NCI-H1105 treated with DMSO at 0.1 percent for 48 hours (cell line): ENCODE data around the gene APBB2.

Experiments
- DNase-seq: peaks from one replicate; lab custom pipeline; 2025; lab: John Stamatoyannopoulos, UW

Gene APBB2

DNA sequence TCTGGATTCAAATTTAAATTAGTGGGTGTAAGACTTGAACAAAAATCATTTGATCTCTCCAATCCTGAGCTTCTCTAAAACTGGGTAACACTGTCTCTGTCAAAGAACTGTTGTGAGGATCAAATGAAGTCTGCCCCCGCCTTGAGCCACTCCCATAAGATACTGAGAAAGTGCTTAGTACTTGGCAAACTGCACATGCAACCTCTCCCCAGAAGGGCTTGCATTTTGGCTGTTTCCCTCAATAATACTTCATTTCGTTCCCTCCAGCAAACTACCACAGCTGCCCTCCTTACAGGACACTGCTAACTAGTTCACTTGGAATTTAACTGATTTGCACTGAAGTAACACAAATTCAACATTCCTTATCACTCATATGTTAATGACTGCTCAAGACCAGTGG is 79.8 kb downstream of the APBB2 start:
- no peak for DNase-seq

DNA sequence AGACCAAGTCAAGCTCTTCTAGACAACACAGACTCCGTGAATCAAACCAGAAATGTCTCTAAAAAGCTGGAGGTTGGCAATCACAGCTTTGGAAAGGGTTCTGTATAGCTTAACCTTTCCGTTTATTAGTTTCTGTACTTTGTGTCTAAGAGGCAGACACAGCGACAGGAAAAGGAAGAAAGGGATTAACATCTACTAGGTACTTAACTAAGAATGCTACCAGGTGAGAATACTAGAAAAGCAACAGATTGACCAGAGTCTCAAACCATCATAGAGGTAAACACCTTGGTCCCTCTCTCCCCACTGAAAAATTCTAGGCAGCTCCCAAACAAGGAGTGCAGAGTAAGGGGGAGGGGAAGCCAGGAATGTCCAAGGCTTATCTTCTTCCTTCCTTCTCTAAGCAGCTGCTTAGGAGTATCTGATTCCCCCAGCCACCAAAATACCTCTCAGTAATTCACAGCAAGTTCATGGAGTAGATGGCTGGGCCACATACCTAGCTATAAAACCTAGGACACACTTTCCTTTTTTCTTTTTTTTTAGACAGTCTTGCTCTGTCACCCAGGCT is 80.8 kb downstream of the APBB2 start:
- DNase-seq: no peak

DNA sequence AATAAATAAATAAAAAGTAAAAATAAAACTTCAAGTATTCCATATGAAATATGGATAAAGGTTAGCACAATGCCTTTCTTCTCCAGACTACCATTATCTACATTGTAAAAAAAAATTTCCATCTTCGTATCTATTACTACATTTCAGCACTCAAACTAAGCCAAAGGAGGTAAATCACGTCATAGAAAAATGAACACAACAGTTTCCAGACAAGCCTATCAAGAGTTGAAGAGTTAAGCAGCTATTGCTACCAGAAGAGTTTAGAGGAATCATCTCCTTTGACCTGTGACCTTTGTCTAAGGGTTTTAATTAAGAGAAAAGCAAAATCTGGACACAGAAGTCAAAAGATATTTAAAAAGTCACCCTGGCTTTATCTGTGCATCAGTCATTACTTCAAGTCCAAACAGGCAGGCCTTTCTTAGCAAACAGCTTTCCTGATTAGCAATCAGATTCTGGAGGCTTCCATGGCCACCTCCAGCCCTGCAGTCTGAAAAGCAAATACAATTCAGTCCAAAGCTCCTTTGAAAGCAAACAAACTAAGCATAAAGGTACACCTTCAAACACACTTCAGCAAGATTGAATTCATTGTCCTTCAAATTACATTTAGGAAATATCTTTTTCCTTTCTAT is 82.2 kb downstream of the APBB2 start:
- DNase-seq: no peak

DNA sequence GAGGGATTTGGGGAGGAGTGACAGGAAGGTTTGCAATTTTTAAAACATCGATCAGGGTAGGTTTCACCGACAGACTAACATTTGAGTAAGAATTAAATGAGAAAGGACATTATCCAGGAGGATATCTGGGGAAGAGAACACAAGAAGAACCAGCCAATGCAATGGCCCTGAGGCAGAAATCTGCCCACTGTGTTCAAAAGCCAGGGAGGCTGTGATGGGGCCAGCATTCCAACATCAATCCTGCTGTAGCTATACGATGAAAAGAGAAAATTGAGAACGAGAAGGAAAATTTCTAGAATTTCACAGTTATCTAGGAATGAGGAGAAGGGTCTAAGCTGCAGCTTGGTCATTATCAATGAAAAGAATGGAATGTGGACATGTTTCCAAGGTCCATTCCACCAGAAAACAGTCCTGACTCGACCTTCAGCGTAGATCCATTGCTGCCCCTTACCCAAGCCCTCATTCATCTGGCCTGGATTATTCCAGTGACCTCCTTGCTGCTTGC is 84.4 kb downstream of the APBB2 start:
- DNase-seq: no peak

DNA sequence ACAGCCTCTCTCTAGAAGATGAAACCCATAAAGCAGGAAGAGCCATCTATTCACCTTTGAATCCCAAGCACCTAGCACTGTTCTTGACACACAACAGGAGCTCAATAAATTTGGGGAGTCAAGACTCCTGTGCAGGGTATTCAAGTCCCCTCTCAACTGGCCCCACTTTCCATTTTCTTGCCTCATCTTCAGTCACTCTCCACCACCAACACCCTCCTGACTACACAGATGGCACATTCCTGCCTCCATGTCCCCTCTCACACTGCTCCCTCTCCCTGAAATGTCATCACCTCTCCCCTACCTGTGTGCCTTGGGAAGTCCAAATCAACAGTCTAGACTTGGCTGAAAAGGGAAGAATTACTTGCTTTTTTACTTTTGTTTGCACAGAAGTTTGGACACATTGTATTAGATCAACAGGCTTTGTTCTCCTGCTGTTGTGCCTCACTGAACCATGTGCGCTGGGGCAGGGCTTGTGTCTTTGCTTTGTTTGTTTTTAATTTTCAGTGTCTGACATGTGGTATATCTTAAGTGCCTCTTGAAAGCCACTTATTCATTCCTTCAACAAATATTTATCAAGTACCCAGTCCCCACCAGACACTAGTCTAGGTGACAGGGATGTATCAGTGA is 85.1 kb downstream of the APBB2 start:
- DNase-seq: peak; percentile 44

DNA sequence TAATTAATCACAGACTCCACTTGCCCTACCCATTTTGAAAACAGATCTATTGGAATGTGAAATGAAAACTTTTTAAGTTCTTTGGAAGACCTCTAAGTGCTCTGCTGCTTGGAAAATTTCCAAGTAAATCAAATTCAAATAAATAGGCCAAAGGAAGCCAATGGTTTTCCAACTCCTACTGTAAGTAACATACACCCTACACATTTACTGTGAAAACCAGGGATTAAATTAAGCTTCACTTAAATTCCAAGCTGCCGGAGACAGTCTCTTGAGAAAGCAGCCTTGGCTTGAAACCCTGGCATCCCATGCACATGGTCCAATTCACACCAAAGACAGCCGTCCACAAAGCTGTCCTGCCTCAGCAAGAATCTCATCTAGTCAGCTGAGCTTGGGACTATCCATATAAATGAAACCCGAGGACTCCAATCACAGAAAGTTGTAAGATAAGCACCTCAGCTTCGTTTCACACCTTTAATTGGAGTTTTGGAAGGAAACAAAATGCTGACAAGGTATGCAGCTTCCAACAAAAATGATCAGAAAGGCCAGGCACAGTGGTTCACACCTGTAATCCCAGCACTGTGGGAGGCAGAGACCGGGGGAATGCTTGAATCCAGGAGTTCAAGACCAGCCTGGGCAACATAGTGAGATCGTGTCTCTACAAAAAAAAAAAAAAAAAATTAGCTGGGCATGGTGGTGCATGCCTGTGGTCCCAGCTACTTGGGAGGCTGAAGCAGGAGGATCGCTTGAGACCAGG is 88.6 kb downstream of the APBB2 start:
- DNase-seq: no peak

DNA sequence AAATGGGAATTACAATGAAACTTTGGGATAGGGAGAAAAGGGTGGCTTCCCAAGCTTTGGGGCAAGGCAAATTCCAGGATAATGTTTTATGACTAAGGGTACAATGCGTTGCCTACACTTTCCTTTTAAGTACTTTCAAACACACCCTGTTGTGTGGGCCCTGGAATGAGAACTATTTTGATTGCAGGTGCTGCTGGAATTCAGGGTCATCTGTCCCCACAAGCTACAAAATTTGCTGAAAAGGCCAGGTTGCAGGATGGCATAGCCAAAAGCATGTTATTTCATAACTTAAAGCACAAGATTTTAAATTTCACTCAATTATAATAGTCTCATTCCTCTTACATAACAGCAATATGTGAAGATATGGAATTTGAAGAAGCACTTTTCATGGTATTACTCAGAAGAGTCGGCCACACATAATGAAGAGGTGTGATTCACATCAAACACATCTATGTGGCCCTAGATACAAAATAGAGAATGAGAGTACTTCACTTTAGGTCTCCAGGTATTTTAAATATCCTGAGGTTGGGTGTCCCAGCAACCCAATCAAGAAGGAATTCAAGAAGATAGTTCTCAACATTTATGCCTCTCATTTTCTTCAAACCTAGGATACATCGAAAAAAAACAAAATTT is 89.3 kb downstream of the APBB2 start:
- DNase-seq: no peak

DNA sequence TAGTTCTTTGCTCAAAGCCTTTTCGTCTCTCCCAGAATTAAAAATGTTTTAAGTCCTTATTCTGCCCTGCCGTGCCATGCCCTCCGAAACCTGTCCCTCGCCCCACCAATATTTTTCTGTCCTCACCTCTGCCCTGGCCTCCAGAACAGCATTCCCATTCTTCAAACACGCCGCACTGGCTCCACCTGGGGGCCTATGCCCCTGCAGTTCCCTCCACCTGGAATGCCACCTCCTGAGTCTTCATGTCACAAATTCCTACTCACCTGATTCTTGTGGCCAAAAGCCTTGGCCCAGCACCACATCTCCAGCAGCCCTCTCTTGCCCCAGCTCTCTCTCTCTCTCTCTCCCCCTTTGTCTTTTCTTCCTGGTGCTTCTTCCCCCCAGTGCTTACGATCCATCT is 91.6 kb downstream of the APBB2 start:
- DNase-seq: no peak

DNA sequence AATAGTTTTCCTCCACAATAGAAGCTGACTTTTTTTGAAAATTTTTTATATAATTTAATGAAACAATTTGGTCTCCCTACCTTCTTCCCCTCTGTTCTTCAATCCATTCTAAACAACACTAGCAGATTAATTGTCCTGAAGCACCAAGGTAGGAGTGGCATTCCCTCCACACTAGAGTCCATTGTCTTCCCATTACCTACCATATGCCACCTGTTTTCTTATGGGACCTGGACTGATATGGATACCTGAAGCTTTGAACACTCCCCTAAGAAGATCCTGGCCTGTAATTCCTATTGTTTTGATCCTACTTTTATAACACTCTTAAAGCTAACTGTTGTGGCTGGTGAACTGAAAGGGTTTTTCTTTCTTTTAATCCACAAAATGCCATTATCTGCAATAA is 92.0 kb downstream of the APBB2 start:
- DNase-seq: no peak

DNA sequence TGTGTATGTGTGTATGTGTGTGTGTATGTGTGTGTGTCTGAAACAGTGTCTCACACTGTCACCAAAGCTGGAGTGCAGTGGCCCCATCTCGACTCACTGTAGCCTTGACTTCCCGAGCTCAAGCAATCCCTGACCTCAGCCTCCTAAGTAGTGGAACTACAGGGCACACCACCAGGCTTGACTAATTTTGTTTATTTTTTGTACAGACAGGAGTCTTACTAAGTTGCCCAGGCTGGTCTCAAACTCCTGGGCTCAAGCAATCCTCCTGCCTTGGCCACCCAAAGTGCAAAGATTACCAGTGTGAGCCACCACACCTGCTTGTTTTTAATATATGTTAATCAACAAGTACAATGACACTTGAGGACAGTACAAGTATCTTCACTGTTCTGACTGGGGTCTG is 92.4 kb downstream of the APBB2 start:
- DNase-seq: no peak

DNA sequence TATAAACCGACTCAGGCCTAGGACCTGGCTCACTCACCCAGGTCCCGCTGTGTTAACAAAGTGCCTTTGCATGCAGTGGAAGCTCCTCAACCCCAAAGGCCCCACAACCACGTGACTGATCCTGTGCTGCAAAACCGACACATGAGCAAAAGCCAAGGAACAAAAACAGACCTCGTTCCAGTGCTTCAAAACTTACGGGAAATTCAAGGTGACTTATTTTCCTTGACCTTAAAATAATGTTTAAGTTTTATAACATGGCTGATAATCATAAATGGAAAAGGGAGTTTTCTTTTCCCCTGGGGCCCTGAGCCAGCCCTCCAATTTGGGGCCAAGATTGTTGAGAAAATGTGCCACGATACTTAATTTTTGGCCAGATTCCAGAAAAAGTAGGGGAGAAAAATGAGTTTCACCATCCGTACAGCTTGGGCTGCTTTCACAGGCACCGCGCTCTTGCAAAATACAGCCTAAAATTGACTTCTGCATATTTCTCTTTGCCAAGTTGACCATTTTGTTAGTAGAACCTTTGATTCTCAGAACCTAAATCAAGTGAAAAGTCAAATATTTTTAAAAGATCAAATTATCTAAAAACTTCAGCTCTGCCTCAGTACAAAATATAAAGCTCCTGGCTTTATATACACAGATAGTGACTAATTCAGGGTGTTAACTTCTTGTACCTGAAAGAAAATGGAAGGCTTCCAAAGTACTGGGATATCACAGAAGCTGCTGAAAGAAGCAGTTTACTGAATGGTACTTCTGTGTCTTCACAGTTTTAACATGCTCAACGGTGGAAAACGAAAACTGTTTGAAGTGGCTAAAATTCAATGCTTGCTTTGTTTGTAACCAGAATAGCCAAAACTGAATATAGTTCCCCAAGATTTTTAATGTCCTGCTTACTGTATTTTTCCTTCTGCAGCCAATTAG is 93.8 kb downstream of the APBB2 start:
- peak; percentile 6 for DNase-seq

DNA sequence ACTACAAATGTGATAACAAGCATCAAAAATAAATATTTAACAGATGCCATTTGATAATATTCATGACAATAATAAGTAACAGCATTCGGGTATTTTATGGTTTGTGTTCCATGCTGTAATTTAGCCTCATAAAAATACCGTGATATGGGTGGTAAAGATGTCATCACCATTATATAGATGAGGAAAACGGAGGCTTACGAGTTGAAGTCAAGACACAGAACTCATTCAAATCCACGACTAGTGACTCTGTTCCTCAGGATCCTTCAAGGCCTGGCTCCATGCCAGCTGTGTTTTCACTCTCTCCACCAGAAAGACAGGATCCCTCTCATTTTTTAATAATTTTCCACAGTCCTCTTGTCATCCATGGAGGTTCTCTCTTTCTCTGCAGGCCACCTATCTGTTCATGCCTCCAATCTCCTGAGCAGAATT is 94.5 kb downstream of the APBB2 start:
- DNase-seq: no peak

DNA sequence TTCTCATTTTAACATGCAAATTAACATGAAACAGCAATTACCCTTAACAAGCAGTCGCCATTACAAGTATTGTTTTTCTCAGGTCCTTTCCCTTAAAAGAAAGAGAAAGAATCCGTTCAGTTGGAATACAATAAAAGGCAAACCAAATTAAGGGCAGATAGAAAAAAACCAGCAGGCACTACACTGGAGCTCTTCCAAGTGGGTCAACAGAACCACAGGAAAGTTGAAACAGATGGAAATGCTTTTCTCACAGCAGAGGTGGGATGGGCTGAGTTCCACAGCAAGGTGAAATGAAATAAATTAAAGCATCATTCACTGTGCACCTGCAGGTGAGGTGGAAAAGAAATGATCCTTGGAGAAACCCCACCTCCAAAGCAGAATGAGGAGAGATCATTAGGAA is 102.6 kb downstream of the APBB2 start:
- DNase-seq: no peak

DNA sequence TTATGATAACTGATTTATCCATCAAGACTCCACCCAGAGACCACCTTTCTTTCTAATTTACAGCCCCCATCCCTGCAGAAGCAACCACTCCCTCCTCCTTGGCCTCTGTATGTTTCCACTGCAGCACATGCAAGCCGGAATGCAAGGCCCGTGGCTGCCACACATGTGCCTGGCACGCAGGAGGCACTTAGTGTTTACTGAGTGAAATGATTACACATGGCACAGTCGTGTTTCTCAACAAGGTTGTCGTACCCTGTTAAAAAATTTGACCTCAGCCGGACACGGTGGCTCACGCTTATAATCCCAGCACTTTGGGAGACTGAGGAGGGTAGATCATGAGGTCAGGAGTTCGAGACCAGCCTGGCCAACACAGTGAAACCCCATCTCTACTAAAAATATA is 104.3 kb downstream of the APBB2 start:
- no peak for DNase-seq

DNA sequence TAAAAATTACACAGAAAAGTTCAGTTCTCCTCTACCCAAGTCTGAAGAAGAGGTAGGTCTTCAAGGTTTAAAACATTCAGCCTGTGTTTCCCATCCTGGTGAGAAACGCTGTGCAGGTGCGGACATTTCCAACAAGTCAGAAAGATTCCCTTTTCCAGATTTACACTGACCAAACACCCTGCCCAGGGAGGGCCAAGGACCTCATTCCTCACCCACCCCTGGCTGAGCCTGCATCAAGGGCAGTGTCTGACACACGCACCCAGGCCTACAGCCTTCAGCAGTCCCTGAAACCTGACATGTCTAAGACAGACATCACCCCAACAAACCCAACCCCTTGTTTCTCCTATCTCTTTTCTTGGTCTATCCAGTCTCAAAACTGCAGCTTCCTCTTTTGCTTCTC is 105.9 kb downstream of the APBB2 start:
- no peak for DNase-seq

DNA sequence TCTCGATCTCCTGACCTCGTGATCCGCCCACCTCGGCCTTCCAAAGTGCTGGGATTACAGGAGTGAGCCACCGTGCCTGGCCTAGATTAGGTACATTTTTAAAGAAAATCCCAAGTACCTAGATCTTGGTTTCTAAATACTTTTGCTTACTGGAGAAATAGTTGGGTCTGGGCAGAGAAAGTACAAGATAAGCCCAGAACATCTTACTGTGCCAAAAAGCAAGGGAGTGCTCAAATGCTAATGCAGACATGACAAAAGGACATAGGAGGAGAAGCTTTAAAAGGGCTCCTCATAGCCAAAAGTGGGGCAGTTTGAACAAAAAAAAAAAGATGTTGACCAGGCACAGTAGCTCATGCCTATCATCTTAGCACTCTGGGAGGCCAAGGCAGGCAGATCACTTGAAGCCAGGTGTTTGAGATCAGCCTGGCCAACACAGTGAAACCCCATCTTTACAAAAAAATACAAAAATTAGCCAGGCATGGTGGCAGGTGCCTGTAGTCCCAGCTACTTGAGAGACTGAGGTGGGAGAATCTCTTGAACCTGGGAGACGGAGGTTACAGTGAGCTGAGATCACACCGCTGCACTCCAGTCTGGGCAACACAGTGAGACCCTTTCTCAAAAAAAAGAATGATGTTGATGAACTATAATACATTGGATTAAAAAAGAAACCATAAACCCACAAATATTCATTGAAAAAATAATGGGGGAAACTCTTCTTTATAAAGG is 107.5 kb downstream of the APBB2 start:
- DNase-seq: no peak

DNA sequence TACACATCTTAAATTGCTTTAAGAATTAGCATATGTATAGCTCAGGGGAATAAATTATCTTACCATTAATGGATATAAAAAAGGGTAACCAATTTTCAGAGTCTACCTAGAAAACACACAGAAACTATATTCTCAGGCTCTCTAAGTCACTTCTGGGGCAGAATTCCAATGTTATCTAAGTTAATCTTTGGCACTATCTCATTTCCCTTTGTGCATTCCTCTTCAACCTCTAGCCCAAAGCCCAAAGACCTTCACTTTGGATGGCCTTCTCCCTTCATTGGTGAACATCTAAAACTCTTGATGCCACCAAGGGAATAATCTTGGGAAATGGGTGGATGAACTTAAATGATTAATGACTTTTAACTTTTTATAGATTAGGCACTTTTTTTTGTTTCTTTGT is 108.3 kb downstream of the APBB2 start:
- DNase-seq: no peak

DNA sequence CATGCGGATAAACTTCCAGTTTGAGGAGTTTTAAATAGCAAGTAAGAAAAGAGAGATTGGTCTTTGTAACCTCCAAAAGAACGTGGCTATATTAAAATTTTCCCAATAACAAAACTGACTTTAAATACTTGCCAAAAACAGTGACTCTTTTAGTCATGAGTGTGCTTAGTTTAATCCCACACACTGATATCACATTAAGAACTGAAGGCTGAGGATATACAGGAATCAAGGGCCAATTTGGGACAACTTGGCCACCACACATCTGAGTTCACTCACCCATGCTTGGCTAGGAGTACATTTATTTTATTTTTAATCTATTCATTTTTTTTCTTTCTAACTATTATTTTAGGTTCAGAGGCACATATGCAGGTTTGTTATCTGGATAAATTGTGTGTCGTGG is 110.2 kb downstream of the APBB2 start:
- DNase-seq: no peak

DNA sequence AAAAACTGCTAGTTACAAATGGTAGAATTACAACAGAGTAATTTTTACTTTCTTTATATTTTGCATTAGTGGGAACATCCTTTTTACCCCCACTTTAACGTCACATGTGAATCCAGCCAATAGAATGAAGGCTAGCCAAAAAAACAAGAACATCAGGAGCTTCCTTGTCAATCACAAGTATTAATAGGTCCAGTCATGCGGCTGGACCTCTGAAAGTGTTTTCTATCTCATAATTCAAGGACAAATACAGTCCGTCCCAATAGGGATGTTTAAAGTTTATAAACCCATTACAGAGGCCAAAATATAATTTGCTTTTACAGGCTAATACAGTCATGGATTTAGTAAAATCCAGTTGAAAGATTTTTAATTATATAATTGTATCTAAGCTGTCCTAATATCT is 110.7 kb downstream of the APBB2 start:
- DNase-seq: no peak

DNA sequence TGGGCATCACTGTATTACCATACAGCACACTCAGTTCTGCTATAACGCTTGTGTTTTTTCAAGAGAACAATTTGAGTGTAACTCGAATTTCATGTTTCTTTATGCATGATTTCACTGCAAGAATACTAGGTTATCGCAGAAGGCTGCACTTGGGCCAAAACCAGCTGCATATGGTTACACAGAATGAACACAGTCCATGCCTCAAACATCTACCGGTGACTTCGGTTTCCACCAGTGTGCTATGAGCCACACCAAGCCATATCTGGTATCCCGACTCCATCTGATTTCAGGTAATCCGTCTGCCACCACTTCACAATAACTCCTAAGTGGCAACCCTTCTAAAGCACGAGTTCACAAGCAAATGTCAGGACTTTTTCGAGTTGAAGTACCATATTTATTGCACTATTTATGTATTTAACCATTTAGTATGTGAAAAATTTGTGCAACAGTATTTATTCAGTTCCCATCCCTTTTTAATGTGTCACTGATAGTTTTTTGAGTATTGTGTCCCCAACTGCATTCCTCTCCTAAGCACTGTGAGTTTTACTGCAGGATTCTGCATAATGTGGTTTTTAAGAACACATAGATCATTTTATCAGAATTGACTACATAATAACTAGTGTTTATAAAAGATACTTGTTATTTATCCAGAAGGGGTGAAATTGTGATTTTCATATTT is 111.8 kb downstream of the APBB2 start:
- no peak for DNase-seq
